Smooth muscle cell (in vitro differentiated cells): Measurements from ENCODE around the gene PIM1. TPM values are rescaled to one million over a fixed set of nuclear protein-coding genes. Genes with fewer than 3 reads are reported as not detected.

ENCODE experiments used
- DNase-seq: peaks from one replicate; lab custom pipeline; 2025; ENCODE audit not compliant: unreplicated experiment; lab: John Stamatoyannopoulos, UW
- H2AFZ ChIP-seq: fragments of 200-600 bp; sonication (generic); 2 replicates; pipeline ENCODE4 v1.6.0; 2016; ENCODE audit warnings: antibody characterized with exemption, low read depth, mild to moderate bottlenecking
- H3F3A ChIP-seq: fragments of 200-600 bp; sonication (generic); 2 replicates; pipeline ENCODE4 v1.6.0; 2017; ENCODE audit warnings: antibody characterized with exemption, low read depth
- H3K27ac ChIP-seq: fragments of 200-600 bp; sonication (generic); 2 replicates; pipeline ENCODE4 v1.5.1; 2016; ENCODE audit warnings: low read depth, mild to moderate bottlenecking
- H3K27me3 ChIP-seq: fragments of 200-600 bp; sonication (generic); 2 replicates; pipeline ENCODE4 v1.6.1; 2016; ENCODE audit warnings: low read depth, mild to moderate bottlenecking
- H3K36me3 ChIP-seq: fragments of 200-600 bp; sonication (generic); 2 replicates; pipeline ENCODE4 v1.5.1; 2016; ENCODE audit warnings: low read depth
- H3K4me1 ChIP-seq: fragments of 200-600 bp; sonication (generic); 2 replicates; pipeline ENCODE4 v1.5.1; 2016; ENCODE audit warnings: low read depth
- H3K4me2 ChIP-seq: fragments of 200-600 bp; sonication (generic); 2 replicates; pipeline ENCODE4 v1.6.0; 2016; ENCODE audit warnings: mild to moderate bottlenecking
- H3K4me3 ChIP-seq: fragments of 200-600 bp; sonication (generic); 2 replicates; pipeline ENCODE4 v1.5.1; 2016; ENCODE audit warnings: mild to moderate bottlenecking
- H3K79me2 ChIP-seq: fragments of 200-600 bp; sonication (generic); 2 replicates; pipeline ENCODE4 v1.6.0; 2016; ENCODE audit warnings: low read depth, mild to moderate bottlenecking
- H3K9ac ChIP-seq: fragments of 200-600 bp; sonication (generic); 2 replicates; pipeline ENCODE4 v1.6.0; 2016; ENCODE audit warnings: low read depth
- H3K9me3 ChIP-seq: fragments of 200-600 bp; sonication (generic); replicated peaks from 2 replicates; pipeline ENCODE4 v1.5.1; 2016; ENCODE audit warnings: low read depth
- H4K20me1 ChIP-seq: fragments of 200-600 bp; sonication (generic); 2 replicates; pipeline ENCODE4 v1.6.0; 2016; ENCODE audit warnings: low read depth
- CTCF ChIP-seq: fragments of 200-600 bp; sonication (generic); IDR thresholded peaks from 2 replicates; pipeline ENCODE4 v1.5.1; 2017; ENCODE audit warnings: borderline replicate concordance, mild to moderate bottlenecking, antibody characterized with exemption; ENCODE audit not compliant: insufficient read depth, poor library complexity, severe bottlenecking
- WGBS: methylation state at CpG from one replicate; pipeline ENCODE4 v1.1.7; 2016; ENCODE audit warnings: low lambda C conversion rate; 5-methylcytosine and 5-hydroxymethylcytosine counted together
- polyA plus RNA-seq: library from polyadenylated mRNA; unstranded; fragments of >200 nt; fragmentation: Nextera tagmentation; extraction: Ambion mirVana; gene quantifications from 2 replicates; pipeline ENCODE4 v1.2.1, GENCODE V29; 2016
- total RNA-seq: library from RNA; depleted of rRNA; stranded (reverse); fragments of >200 nt; gene quantifications from 2 replicates; pipeline ENCODE4 v1.2.3, GENCODE V29; 2014

Gene PIM1
- total and polyA plus RNA-seq, 2 experiments from 2014 or later, result 29.5 to 41.9 TPM

GRCh38 chr6:37130704-37131103 lies 39.2 kb upstream of the PIM1 start:
- Histone ChIP-seq H3F3A (peaks cover 31% of the 10 kb centered on the region), H3K36me3 (no peaks in the 10 kb centered on the region), H3K79me2 (no peaks in the 10 kb centered on the region), H3K4me2 (no peak overlapping the region), H3K9me3 (no peaks in the 10 kb centered on the region), H3K27me3 (no peaks in the 10 kb centered on the region), H2AFZ (no peak overlapping the region), H3K4me3 (no peak overlapping the region), H3K4me1 (peaks cover 39% of the 10 kb centered on the region), H3K27ac (no peak overlapping the region), H4K20me1 (no peaks in the 10 kb centered on the region), H3K9ac (no peak overlapping the region)
- TF ChIP-seq CTCF, result no peak
- DNase-seq, result no peak
- WGBS, result 43% methylated on average over 3 of the region's 3 CpGs

- H3K36me3 ChIP-seq, result no peaks in the 10 kb centered on the region
- H3K4me2 ChIP-seq, result no peak overlapping the region
- H3K4me1 ChIP-seq, result peaks cover 38% of the 10 kb centered on the region
- H3K9ac ChIP-seq, result peak overlapping the region; percentile 26
- DNase-seq, result no peak
- no peak overlapping the region for H3K4me3 ChIP-seq
- no peak for TF ChIP-seq CTCF
- H3F3A ChIP-seq, result peaks cover 26% of the 10 kb centered on the region
- no peaks in the 10 kb centered on the region for H3K9me3 ChIP-seq
- H2AFZ ChIP-seq, result no peak overlapping the region
- no peaks in the 10 kb centered on the region for H4K20me1 ChIP-seq
- no peaks in the 10 kb centered on the region for H3K79me2 ChIP-seq
- 65% methylated on average over 15 of the region's 15 CpGs for WGBS
- H3K27ac ChIP-seq, result peak overlapping the region; percentile 36
- no peaks in the 10 kb centered on the region for H3K27me3 ChIP-seq
Observed at GRCh38 chr6:37131104-37131959, 38.6 kb upstream of the PIM1 start.

DNA sequence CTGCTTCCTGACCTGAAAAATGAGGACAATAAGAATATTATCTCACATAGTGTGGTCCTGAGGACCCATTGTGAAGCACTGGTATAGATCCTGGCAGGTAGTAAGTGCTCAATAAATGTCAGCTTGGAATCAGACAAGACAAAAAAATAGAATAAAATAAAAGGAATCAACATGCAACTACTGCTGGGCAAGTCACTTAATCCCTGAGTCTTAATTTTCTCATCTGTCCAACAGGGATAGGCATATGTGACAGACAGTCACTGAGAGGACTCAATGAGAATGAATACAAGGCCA lies 38.0 kb upstream of the PIM1 start:
- no peak overlapping the region for H3K4me2 ChIP-seq
- no peaks in the 10 kb centered on the region for H3K36me3 ChIP-seq
- peaks cover 30% of the 10 kb centered on the region for H3F3A ChIP-seq
- no peak for DNase-seq
- H3K9me3 ChIP-seq, result no peaks in the 10 kb centered on the region
- H2AFZ ChIP-seq, result no peak overlapping the region
- peaks cover 38% of the 10 kb centered on the region for H3K4me1 ChIP-seq
- H3K9ac ChIP-seq, result peak overlapping the region; percentile 26
- peak overlapping the region; percentile 36 for H3K27ac ChIP-seq
- no peak for TF ChIP-seq CTCF
- no peak overlapping the region for H3K4me3 ChIP-seq
- no peaks in the 10 kb centered on the region for H3K79me2 ChIP-seq
- no peaks in the 10 kb centered on the region for H3K27me3 ChIP-seq
- H4K20me1 ChIP-seq, result no peaks in the 10 kb centered on the region

- Histone ChIP-seq H3K4me2 (peak overlapping the region; percentile 25), H3K79me2 (no peaks in the 10 kb centered on the region), H3F3A (peaks cover 35% of the 10 kb centered on the region), H3K4me3 (no peak overlapping the region), H3K36me3 (no peaks in the 10 kb centered on the region), H2AFZ (no peak overlapping the region), H3K9me3 (no peaks in the 10 kb centered on the region), H4K20me1 (no peaks in the 10 kb centered on the region), H3K9ac (peak overlapping the region; percentile 88), H3K27ac (peak overlapping the region; percentile 98), H3K27me3 (no peaks in the 10 kb centered on the region), H3K4me1 (peaks cover 41% of the 10 kb centered on the region)
- 28% methylated on average over 8 of the region's 8 CpGs for WGBS
- DNase-seq, result no peak
- no peak for TF ChIP-seq CTCF
Observed at GRCh38 chr6:37134036-37134395, 35.9 kb upstream of the PIM1 start.
